Activated CD4-positive, alpha-beta T cell treated with anti-CD3 and anti-CD28 coated beads, Interleukin-2, amount 50 U/mL, for 48 hours (primary cell): ENCODE measurements around the gene ODAD2.

Source experiments
- DNase-seq, 2 experiments: peaks; one replicate each; pipeline ENCODE4 v3.0.0-alpha.2; 2020

Gene ODAD2

DNA sequence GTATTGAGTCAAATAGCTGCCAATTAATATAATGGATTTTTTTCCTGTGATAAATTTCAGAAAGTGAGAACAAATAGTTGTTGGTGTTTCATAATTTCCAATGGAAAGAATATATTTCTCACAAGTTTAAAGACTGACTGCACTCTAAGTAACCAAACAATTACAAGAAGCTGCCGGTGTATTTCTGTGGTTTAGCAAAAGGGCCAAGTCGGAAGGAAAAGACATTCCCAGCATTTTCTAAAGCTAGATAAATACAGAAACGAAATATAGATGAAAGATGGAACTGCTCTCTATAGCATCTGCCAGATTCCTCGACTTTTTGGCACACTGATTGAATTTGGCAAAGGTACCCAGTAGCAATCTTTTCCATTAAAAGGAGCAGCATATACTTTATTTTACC, 160.5 kb downstream of the ODAD2 start:
- no peak for DNase-seq

DNA sequence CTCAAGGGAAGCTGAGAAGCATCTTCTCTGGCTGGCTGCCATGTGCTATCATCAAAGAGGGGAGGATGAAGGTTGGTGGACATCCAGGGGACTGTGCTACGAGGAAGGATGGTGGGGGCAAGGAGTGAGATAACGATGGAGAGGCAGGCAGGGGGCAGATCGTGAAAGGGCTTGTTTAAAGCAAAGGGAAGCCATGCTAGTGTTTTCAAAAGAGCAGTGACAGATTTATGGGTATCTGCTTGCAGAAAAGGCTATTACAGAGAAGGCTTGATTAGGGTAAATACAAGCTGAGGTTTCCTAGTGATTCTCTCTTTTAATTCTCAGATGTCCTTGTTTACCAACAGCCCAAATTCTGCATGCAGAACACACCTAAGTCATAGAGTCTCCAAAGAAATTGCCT, 164.4 kb downstream of the ODAD2 start:
- no peak for DNase-seq

- no peak for DNase-seq
Observed at GRCh38 chr10:27833792-27834191, 165.1 kb downstream of the ODAD2 start.

- no peak for DNase-seq
Observed at GRCh38 chr10:27832826-27833225, 166.1 kb downstream of the ODAD2 start.

GRCh38 chr10:27826369-27826768, 172.5 kb downstream of the ODAD2 start:
- no peak for DNase-seq

GRCh38 chr10:27822301-27822700, 176.6 kb downstream of the ODAD2 start:
- no peak for DNase-seq

GRCh38 chr10:27820637-27821036, 178.2 kb downstream of the ODAD2 start:
- DNase-seq = no peak

DNA sequence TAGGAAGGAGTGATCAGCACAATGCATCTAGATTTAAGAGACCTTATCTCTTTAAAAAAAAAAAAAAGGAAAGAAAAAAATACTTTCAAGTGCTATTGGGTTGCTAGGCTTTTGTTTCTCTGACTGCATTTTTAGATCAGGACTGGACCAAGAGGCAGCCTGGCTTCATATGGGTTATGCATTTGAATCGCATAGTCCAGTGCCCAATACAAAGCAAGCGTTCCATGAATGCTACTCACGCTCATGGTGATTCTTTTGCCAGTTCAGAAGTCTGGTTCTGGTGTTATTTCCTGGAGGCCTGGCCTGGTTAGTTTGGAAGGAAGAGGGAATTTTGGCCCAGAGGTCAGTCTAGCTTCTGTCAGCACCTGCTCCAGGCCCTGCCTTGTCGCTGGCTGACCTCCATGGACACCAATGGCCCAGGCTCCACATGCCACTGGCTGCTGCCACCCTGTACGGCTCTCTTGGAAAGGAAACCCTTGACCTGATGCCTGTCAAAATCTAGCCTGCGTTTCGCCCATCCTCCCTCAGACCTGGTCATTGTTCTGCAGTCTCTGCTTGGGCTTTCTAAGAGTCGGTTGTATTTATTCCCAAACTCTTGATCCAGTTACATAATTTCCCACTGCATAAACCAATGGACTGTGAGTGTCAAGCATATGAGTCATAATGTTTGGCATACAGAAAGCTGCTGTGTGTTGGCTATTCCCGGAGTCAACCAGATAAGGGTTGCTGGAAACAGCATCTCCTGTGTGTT, 178.9 kb downstream of the ODAD2 start:
- DNase-seq = no peak

GRCh38 chr10:27816320-27816719, 182.6 kb downstream of the ODAD2 start:
- no peak for DNase-seq

GRCh38 chr10:27815846-27816245, 183.0 kb downstream of the ODAD2 start:
- no peak for DNase-seq

DNA sequence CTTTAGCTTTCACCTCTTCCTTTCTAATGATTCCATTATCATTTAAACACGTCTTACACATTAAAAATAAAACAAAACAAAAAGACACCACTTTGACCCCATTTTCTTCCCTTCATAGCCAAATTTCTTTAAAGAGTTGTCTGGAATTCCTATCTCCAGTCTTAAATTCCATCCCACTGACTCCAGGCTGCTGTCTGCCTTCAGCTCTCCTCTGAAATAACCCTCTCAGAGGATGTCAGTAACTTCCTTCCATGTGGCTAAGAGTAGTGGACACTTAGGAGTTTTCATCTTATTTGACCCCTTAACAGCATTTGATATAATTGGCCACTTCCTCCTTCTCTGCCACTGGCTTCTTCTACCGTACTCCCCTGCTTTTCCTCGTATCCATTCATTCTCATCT, 183.6 kb downstream of the ODAD2 start:
- DNase-seq = no peak

DNA sequence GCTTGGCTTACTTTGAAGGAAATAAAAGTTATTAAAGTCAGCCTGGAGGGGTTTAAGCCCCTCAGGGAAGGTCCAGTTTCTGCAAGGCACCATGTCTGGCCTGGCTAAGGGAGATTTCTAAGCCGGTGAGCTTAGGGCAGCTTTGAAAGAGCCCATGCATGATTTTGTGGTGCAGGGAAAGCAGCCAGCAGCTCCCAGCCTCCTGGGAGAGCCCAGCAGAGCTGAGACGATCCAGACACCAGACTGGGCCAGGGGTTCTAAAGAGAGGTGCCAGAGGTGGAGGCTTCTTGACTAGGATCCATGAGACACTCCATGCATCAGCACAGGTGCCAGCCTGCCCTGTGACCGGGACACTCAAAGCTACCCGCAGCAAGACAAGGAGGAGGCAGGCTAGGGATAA, 193.7 kb downstream of the ODAD2 start:
- no peak for DNase-seq

DNA sequence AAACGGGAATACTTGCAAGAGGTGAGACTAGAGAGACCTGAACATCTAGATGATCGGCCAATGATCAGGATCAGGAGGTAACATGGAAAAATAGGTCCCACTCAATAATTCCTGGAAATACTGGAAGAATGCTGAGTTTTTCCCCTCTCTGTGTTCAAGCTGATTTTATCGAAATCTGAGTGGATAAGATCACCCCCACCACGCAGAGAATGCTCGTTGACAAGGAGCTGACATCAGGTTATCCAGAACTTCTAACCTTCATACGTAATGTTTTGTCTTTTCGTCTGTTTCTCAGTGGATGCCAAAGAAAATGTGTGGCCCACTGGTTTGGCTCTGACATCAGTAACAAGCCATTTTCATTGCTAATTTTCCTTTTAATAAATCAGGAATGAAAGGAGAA, 194.7 kb downstream of the ODAD2 start:
- no peak for DNase-seq

DNA sequence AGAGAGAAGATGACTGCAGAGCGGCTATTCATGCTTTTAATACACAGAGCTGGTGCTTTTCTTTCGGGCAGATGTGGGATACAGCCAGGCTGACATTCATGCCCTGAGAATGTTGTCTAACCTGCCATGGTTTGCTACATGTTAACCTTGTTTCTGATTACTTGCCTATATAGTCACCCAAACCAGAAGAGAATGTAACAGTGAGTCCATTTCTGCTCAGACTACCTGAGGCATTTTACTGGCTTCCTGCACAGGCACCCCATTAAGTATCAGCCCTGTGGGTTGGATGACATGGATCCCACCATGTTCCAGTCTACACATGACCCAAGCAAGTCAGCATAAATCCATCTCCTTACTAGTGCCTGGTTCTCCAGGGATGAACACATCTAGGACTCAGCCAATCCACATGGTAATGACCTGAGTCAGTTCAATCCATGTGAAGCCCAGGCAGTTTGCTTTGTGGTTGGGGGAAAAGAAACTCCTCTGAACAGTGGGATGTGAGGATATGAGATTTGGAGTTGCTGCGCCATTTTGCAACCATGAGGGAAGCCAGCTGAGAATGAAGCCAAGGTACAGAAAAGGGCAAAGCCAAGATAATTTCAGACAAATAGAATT, 197.6 kb downstream of the ODAD2 start:
- no peak for DNase-seq

DNA sequence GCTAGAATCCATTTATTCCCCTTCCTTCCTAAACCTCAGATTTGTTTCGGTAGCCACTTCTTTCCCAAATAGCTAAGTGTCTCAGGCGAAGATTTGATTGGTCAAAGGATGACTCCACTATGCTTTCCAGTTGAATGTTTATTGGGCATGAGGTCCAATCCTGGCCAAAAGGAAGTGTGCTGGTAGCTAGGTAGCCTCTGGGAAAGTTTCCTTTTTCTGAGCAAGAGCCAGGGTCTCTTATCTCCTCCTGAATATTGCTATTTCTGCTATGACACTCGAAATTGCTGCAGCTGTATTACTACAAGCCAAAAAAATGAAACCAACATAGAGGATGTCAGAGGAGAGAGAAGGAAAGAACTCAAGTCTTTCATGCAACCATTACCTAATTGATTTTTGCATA, 199.8 kb downstream of the ODAD2 start:
- DNase-seq = no peak

DNA sequence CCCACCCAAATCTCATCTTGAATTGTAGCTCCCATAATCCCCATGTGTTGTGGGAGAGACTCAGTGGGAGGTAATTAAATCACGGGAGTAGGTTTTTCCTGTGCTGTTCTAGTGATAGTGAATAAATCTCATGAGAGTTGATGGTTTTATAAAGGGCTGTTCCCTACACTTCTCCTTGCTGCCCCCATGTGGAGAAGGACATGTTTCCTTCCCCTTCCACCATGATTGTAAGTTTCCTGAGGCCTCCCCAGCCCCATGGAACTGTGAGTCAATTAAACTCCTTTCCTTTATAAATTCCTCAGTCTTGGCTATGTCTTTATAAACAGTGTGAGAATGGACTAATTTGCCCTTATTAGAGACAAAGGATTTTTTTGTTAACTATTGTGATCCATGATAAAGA, 204.7 kb downstream of the ODAD2 start:
- no peak for DNase-seq

GRCh38 chr10:27792216-27792615, 206.7 kb downstream of the ODAD2 start:
- DNase-seq = no peak

- no peak for DNase-seq
Observed at GRCh38 chr10:27784272-27784671, 214.6 kb downstream of the ODAD2 start.

DNA sequence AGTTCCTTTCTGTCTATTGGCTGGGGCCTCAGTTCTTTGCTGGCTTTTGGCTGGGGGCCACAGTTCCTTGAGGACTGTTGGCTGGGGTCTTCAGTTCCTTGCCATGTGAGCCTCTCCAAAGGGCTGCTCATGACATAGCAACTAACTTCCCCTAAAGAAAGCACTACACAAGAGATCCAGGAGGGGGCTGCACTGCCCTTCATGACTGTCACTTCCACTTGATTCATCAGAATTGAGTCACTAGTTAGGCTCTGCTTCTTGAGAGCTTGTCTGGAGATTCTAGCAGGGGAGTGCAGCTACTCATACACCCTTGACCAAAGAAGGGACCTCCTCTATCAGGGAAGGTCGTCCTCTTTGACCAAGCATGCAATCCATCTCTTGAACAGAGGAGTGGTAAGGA, 215.2 kb downstream of the ODAD2 start:
- peak; percentile 17 for DNase-seq

- DNase-seq = no peak
Observed at GRCh38 chr10:27779462-27780015, 219.3 kb downstream of the ODAD2 start.

- no peak for DNase-seq
Observed at GRCh38 chr10:27774831-27775230, 224.0 kb downstream of the ODAD2 start.

DNA sequence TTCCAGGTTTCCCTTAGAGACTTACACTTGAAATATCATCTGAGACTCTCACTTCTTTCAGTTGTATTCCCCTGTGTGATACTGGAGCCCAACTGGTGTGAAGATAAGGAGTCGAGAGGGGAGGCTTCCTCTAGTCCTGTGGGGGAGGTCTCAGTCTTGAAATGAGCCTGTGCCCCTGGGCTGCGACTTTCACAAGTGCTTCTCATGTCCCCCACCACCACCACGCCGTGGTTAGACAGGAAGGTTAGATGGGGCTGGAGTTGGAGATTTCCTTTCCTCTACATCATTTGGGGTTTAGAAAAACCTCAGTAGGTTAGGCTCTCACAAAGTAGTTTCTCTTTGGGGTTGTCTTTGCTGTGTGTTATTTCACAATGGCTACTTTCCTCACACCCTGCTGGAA, 227.6 kb downstream of the ODAD2 start:
- peak; percentile 20 to 25 for DNase-seq

- no peak for DNase-seq
Observed at GRCh38 chr10:27770181-27770580, 228.7 kb downstream of the ODAD2 start.
